NB4 (cell line): ENCODE data around the gene POP4.

Experiments used
- CTCF ChIP-seq: IDR thresholded peaks from one replicate; pipeline ENCODE4 v1.5.1; 2012; ENCODE audit warnings: low read depth, low read length
- MAX ChIP-seq: IDR thresholded peaks from 2 replicates; pipeline ENCODE4 v1.6.1; 2011; ENCODE audit warnings: low read depth, low read length
- MYC ChIP-seq: IDR thresholded peaks from 2 replicates; pipeline ENCODE4 v1.6.1; 2011; ENCODE audit warnings: low read depth, low read length
- POLR2A ChIP-seq: IDR thresholded peaks from 2 replicates; pipeline ENCODE4 v1.6.1; 2011; ENCODE audit warnings: mild to moderate bottlenecking; ENCODE audit not compliant: insufficient read length; ENCODE audit errors: extremely low read depth

GRCh38 chr19:29618434-29618833 is 12.4 kb downstream of the POP4 start:
- no peak for TF ChIP-seq POLR2A
- no peak for TF ChIP-seq MYC
- no peak for TF ChIP-seq CTCF
- no peak for TF ChIP-seq MAX
